Calu3 (cell line): ENCODE measurements around the gene TBC1D7. TPM values are rescaled to one million over a fixed set of nuclear protein-coding genes. Genes with fewer than 3 reads are reported as not detected.

Experiments
- BruUV-seq: library from RNA; stranded (reverse); fragments of 400-500 nt; replicated peaks from 2 replicates; lab custom pipeline; 2021; lab: Mats Ljungman, UMichigan
- CTCF ChIA-PET: fragments of 300-600 bp; sonication (Branson Sonifier 250); formaldehyde crosslinking; loops from one replicate; lab custom pipeline; 2022; ENCODE audit warnings: antibody characterized with exemption; lab: Charles Lee
- DNase-seq: peaks from one replicate; pipeline ENCODE4 v3.0.0; 2022
- H3K27ac Mint-ChIP-seq: one replicate; pipeline ENCODE4 v1.8.0; 2022; ENCODE audit warnings: mixed read lengths; ENCODE audit not compliant: unreplicated experiment
- H3K27me3 Mint-ChIP-seq: one replicate; pipeline ENCODE4 v1.8.0; 2022; ENCODE audit warnings: mixed read lengths; ENCODE audit not compliant: unreplicated experiment
- H3K36me3 Mint-ChIP-seq: one replicate; pipeline ENCODE4 v1.8.0; 2022; ENCODE audit warnings: mild to moderate bottlenecking, moderate library complexity, mixed read lengths; ENCODE audit not compliant: insufficient read depth, unreplicated experiment
- H3K4me1 Mint-ChIP-seq: one replicate; pipeline ENCODE4 v1.8.0; 2022; ENCODE audit warnings: mild to moderate bottlenecking, low read depth, mixed read lengths; ENCODE audit not compliant: unreplicated experiment
- H3K4me3 Mint-ChIP-seq: one replicate; pipeline ENCODE4 v1.8.0; 2022; ENCODE audit warnings: mild to moderate bottlenecking, low read depth, moderate library complexity, mixed read lengths; ENCODE audit not compliant: unreplicated experiment
- H3K9me3 Mint-ChIP-seq: one replicate; pipeline ENCODE4 v1.8.0; 2022; ENCODE audit warnings: low read depth, mixed read lengths; ENCODE audit not compliant: unreplicated experiment
- CTCF ChIP-seq: fragments of 200-600 bp; IDR thresholded peaks from one replicate; pipeline ENCODE4 v1.8.0; 2022; ENCODE audit warnings: antibody characterized with exemption; ENCODE audit not compliant: unreplicated experiment
- intact Hi-C: fragments of 100-400 bp; cut with micrococcal nuclease; formaldehyde crosslinking; loops from one replicate; pipeline ENCODE4 v1.10.0; 2022; ENCODE audit not compliant: unreplicated experiment
- total RNA-seq: library from RNA; stranded (reverse); gene quantifications from 2 replicates; pipeline ENCODE4 v1.2.3, GENCODE V29; 2022

Gene TBC1D7
- total RNA-seq, 1 experiment from 2014 or later = 13.2 TPM

DNA sequence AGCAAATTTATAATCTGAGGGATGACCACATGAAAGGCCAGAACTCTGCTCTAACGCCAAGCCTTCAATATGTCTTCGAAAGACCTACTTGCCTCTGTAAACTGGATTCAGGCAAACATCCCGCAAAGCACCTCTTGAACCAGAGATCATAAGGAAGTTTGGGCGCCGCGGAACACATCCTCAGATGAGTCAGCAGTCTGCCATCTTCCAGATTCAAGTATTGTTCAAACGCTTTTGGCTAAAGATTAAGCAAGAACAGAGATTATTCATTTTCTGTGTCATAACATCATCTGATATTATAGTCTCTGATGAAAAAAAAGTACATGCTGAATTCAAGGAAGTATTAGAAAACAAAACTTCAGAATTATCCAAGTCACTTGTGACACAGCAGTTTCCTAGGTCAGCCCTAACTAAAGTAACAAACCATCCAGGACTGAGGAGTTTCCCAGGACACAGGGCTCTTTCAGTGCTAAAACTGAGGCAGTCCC lies 20.8 kb downstream of the TBC1D7 start:
- Mint-ChIP-seq H3K4me3 (no peak overlapping the region), H3K36me3 (no peaks in the 10 kb centered on the region), H3K27ac (no peak overlapping the region), H3K4me1 (no peaks in the 10 kb centered on the region), H3K27me3 (no peaks in the 10 kb centered on the region), H3K9me3 (no peaks in the 10 kb centered on the region)
- no peak for TF ChIP-seq CTCF
- DNase-seq = no peak
- CTCF ChIA-PET = no interaction called here
- intact Hi-C loops = no loop called here
- no TSS peak for BruUV-seq

- no peak for DNase-seq
- Mint-ChIP-seq H3K36me3 (no peaks in the 10 kb centered on the region), H3K27ac (no peak overlapping the region), H3K9me3 (no peaks in the 10 kb centered on the region), H3K4me3 (no peak overlapping the region), H3K4me1 (no peaks in the 10 kb centered on the region), H3K27me3 (no peaks in the 10 kb centered on the region)
- TF ChIP-seq CTCF = no peak
- intact Hi-C loops = no loop called here
- CTCF ChIA-PET = no interaction called here
- BruUV-seq = no TSS peak
These were observed 22.5 kb downstream of the TBC1D7 start for GRCh38 chr6:13305791-13306190.

DNA sequence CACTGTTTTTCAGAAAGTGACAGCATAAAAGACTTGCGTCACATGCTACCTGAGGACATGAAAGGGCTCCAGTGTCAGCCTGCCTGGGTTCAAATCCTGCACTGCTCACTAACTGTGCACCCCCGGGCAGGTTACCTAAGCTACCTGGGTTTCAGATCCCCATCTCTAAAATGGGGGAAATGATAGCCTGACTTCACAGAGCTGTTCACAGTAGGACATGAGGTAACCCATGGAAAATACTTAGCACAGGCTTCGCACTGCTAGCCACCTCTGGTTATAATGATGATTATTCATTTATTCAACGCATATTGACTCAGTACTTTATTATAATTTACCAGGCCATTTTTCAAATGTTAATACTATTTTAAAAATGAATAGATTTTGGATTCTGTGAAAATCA lies 23.0 kb downstream of the TBC1D7 start:
- H3K9me3 Mint-ChIP-seq = no peaks in the 10 kb centered on the region
- intact Hi-C loops = no loop called here
- CTCF ChIA-PET = interaction anchor here (0.6 kb wide), 1 partner anchor 17 kb away, joined by 4 read pairs; no protein-coding TSS in a partner anchor

DNA sequence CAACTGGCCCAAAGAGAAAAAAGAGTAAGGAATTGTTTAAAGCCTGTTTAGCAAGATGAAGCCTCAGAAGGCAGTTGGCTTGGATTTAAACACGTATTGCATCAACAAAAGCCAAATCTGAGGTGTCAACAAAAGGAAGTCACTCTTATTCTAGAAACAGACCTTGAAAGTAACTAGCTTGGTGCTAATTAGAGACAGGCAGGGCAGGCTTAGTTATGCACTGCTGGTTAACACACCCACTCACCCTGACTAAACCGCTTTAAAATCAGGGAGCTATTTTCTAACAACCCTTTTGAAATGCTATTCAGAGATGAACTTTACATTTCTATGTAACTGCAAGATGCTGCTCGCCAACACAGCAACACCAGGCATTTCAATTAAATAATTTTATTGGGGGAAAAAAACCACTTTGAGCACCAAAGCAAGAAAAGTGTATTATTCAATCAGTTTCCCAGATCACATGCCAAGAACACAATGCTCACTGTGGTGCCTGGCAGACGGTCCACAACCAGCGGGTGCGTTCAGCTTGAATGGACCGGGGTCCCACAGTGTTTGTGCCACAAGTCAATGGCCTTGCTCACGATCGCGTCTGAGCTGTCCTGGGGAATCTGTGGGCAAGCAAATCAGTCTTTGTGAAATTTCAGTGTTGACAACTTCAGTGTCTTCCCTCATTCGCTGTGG lies 23.6 kb downstream of the TBC1D7 start:
- no peaks in the 10 kb centered on the region for H3K4me1 Mint-ChIP-seq
- no peak overlapping the region for H3K27ac Mint-ChIP-seq
- H3K4me3 Mint-ChIP-seq = no peak overlapping the region
- no peaks in the 10 kb centered on the region for H3K9me3 Mint-ChIP-seq
- no TSS peak for BruUV-seq
- no peak for TF ChIP-seq CTCF
- CTCF ChIA-PET = interaction anchor here (0.6 kb wide), 1 partner anchor 18 kb away, joined by 4 read pairs; no protein-coding TSS in a partner anchor
- intact Hi-C loops = no loop called here
- H3K36me3 Mint-ChIP-seq = no peaks in the 10 kb centered on the region
- no peak for DNase-seq
- no peaks in the 10 kb centered on the region for H3K27me3 Mint-ChIP-seq

More for the DNA sequence above, 23.0 kb downstream of the TBC1D7 start:
- no peaks in the 10 kb centered on the region for H3K36me3 Mint-ChIP-seq
- no peak overlapping the region for H3K4me3 Mint-ChIP-seq
- no peak overlapping the region for H3K27ac Mint-ChIP-seq
- no peak for TF ChIP-seq CTCF
- BruUV-seq = no TSS peak
- no peak for DNase-seq
- H3K27me3 Mint-ChIP-seq = no peaks in the 10 kb centered on the region
- H3K4me1 Mint-ChIP-seq = no peaks in the 10 kb centered on the region
